Neuronal stem cell (in vitro differentiated cells): Measurements from ENCODE around the gene ATP11C.

Source experiments
- DNase-seq: peaks from one replicate; pipeline ENCODE4 v3.0.0-alpha.2; 2013; ENCODE audit warnings: low spot score
- H2AFZ ChIP-seq: one replicate; pipeline ENCODE4 v1.6.1; 2013; ENCODE audit warnings: mild to moderate bottlenecking, low read length, inconsistent platforms
- H2AK5ac ChIP-seq: 2 replicates; pipeline ENCODE4 v1.6.1; 2013; ENCODE audit warnings: low read depth, mild to moderate bottlenecking, inconsistent platforms, low read length, moderate library complexity, mixed read lengths
- H2BK120ac ChIP-seq: 2 replicates; pipeline ENCODE4 v1.6.1; 2013; ENCODE audit warnings: low read depth, mild to moderate bottlenecking, inconsistent platforms, low read length, moderate library complexity, mixed read lengths
- H2BK12ac ChIP-seq: one replicate; pipeline ENCODE4 v1.6.1; 2013; ENCODE audit warnings: low read length, inconsistent platforms
- H2BK15ac ChIP-seq: 2 replicates; pipeline ENCODE4 v1.6.1; 2013; ENCODE audit warnings: mild to moderate bottlenecking, low read length, inconsistent platforms, mixed read lengths
- H2BK5ac ChIP-seq: one replicate; pipeline ENCODE4 v1.6.1; 2013; ENCODE audit warnings: inconsistent platforms, mild to moderate bottlenecking, low read length, moderate library complexity
- H3K14ac ChIP-seq: one replicate; pipeline ENCODE4 v1.6.1; 2013; ENCODE audit warnings: low read length, inconsistent platforms
- H3K18ac ChIP-seq: 2 replicates; pipeline ENCODE4 v1.6.1; 2013; ENCODE audit warnings: low read length, inconsistent platforms
- H3K23ac ChIP-seq: 2 replicates; pipeline ENCODE4 v1.6.1; 2013; ENCODE audit warnings: low read depth, mild to moderate bottlenecking, mixed read lengths, low read length, inconsistent platforms; ENCODE audit not compliant: poor library complexity
- H3K27ac ChIP-seq: replicated peaks from 3 replicates; pipeline ENCODE4 v1.5.1; 2013; ENCODE audit warnings: low read length, inconsistent platforms
- H3K27me3 ChIP-seq, 3 experiments: 2 replicates each; pipeline ENCODE4 v1.6.1; 2013; ENCODE audit warnings: low read length in 3 of 3, mild to moderate bottlenecking in 2 of 3, inconsistent platforms in 1 of 3, low read depth in 1 of 3, mixed read lengths in 1 of 3, moderate library complexity in 1 of 3; ENCODE audit not compliant: control insufficient read depth in 3 of 3, insufficient read depth in 3 of 3
- H3K36me3 ChIP-seq, 2 donors: replicated peaks in 1 of 2; 2 replicates each; pipeline ENCODE4 v1.6.1; 2013; ENCODE audit warnings: low read length in 2 of 2; ENCODE audit not compliant: control insufficient read depth in 2 of 2, insufficient read depth in 2 of 2
- H3K4ac ChIP-seq: 2 replicates; pipeline ENCODE4 v1.6.1; 2013; ENCODE audit warnings: inconsistent platforms, mild to moderate bottlenecking, low read length, moderate library complexity
- H3K4me1 ChIP-seq, 2 donors: 1 replicate in 1 of 2; 2 replicates in 1 of 2; pipeline ENCODE4 v1.6.1; 2013; ENCODE audit warnings: low read length in 2 of 2, low read depth in 1 of 2; ENCODE audit not compliant: control insufficient read depth in 2 of 2, insufficient read depth in 1 of 2
- H3K4me2 ChIP-seq: one replicate; pipeline ENCODE4 v1.6.1; 2013; ENCODE audit warnings: mild to moderate bottlenecking, low read length, inconsistent platforms; ENCODE audit not compliant: insufficient read depth, poor library complexity, severe bottlenecking
- H3K4me3 ChIP-seq, 2 donors: 2 replicates each; pipeline ENCODE4 v1.5.1; 2013; ENCODE audit warnings: low read length in 2 of 2, mild to moderate bottlenecking in 2 of 2, inconsistent platforms in 1 of 2, moderate library complexity in 1 of 2
- H3K79me1 ChIP-seq: one replicate; pipeline ENCODE4 v1.6.1; 2013; ENCODE audit warnings: low read depth, mild to moderate bottlenecking, inconsistent platforms, low read length, moderate library complexity
- H3K9ac ChIP-seq: one replicate; pipeline ENCODE4 v1.6.1; 2013; ENCODE audit warnings: mild to moderate bottlenecking, low read depth, low read length, inconsistent platforms; ENCODE audit not compliant: poor library complexity
- H3K9me3 ChIP-seq, 2 donors: replicated peaks in 1 of 2; 2 replicates each; pipeline versions ENCODE3 to v1.6.1; 2013; ENCODE audit warnings: low read length in 2 of 2, mild to moderate bottlenecking in 2 of 2, inconsistent platforms in 1 of 2, low read depth in 1 of 2, mixed read lengths in 1 of 2, moderate library complexity in 1 of 2; ENCODE audit not compliant: control insufficient read depth in 2 of 2, insufficient read depth in 1 of 2
- H4K8ac ChIP-seq: one replicate; pipeline ENCODE4 v1.6.1; 2013; ENCODE audit warnings: low read depth, mild to moderate bottlenecking, inconsistent platforms, low read length, moderate library complexity
- H4K91ac ChIP-seq: one replicate; pipeline ENCODE4 v1.6.1; 2013; ENCODE audit warnings: low read length, low read depth, mild to moderate bottlenecking, inconsistent platforms; ENCODE audit not compliant: poor library complexity
- WGBS, 2 donors: extraction: QIAGEN DNeasy Blood & Tissue Kit; methylation state at CpG; one replicate each; pipeline ENCODE4 v1.1.7; 2013; ENCODE audit warnings: missing lambda C conversion rate in 2 of 2, mixed read lengths in 1 of 2; ENCODE audit not compliant: insufficient read length in 2 of 2, insufficient replicate concordance in 1 of 2; ENCODE audit errors: extremely low coverage in 2 of 2; 5-methylcytosine and 5-hydroxymethylcytosine counted together

ATP11C gene

GRCh38 chrX:139949703-139950102, 16.9 kb upstream of the ATP11C start:
- H4K91ac ChIP-seq: no peak overlapping the region
- no peak overlapping the region for H3K4ac ChIP-seq
- H3K9me3 ChIP-seq: no peaks in the 10 kb centered on the region
- no peak overlapping the region for H2AFZ ChIP-seq
- H2BK15ac ChIP-seq: no peak overlapping the region
- no peak overlapping the region for H3K23ac ChIP-seq
- H3K18ac ChIP-seq: no peak overlapping the region
- H3K79me1 ChIP-seq: no peaks in the 10 kb centered on the region
- H2BK12ac ChIP-seq: no peak overlapping the region
- H3K36me3 ChIP-seq: no peaks in the 10 kb centered on the region
- no peak overlapping the region for H4K8ac ChIP-seq
- WGBS, 2 donors: no CpG with 5 or more reads among the region's 3 CpGs
- no peak overlapping the region for H2AK5ac ChIP-seq
- no peak overlapping the region for H2BK120ac ChIP-seq
- no peaks in the 10 kb centered on the region for H3K27me3 ChIP-seq
- DNase-seq: no peak
- no peak overlapping the region for H2BK5ac ChIP-seq
- H3K14ac ChIP-seq: no peak overlapping the region
- no peak overlapping the region for H3K4me3 ChIP-seq
- H3K27ac ChIP-seq: no peak overlapping the region
- no peak overlapping the region for H3K9ac ChIP-seq
- no peaks in the 10 kb centered on the region for H3K4me1 ChIP-seq
- H3K4me2 ChIP-seq: no peak overlapping the region

- H3K27me3 ChIP-seq: no peaks in the 10 kb centered on the region
- no peak overlapping the region for H2AFZ ChIP-seq
- no peak overlapping the region for H3K14ac ChIP-seq
- H3K36me3 ChIP-seq: no peaks in the 10 kb centered on the region
- H2BK5ac ChIP-seq: no peak overlapping the region
- H4K8ac ChIP-seq: no peak overlapping the region
- H3K9me3 ChIP-seq: no peaks in the 10 kb centered on the region
- no peak overlapping the region for H3K18ac ChIP-seq
- H2AK5ac ChIP-seq: no peak overlapping the region
- H3K4me1 ChIP-seq: no peaks in the 10 kb centered on the region
- H3K23ac ChIP-seq: no peak overlapping the region
- no peak overlapping the region for H3K4ac ChIP-seq
- no peaks in the 10 kb centered on the region for H3K79me1 ChIP-seq
- no peak overlapping the region for H2BK12ac ChIP-seq
- H3K27ac ChIP-seq: no peak overlapping the region
- H3K4me2 ChIP-seq: no peak overlapping the region
- no CpG with 5 or more reads among the region's 3 CpGs for WGBS, 2 donors
- DNase-seq: no peak
- no peak overlapping the region for H3K9ac ChIP-seq
- no peak overlapping the region for H2BK15ac ChIP-seq
- H3K4me3 ChIP-seq: no peak overlapping the region
- H4K91ac ChIP-seq: no peak overlapping the region
- no peak overlapping the region for H2BK120ac ChIP-seq
Measured at GRCh38 chrX:139945075-139945474, 12.2 kb upstream of the ATP11C start.

- H4K91ac ChIP-seq: no peak overlapping the region
- H2BK120ac ChIP-seq: no peak overlapping the region
- H3K4me3 ChIP-seq: no peak overlapping the region
- no peak overlapping the region for H2AFZ ChIP-seq
- H3K79me1 ChIP-seq: peaks cover 1% of the 10 kb centered on the region
- H2BK12ac ChIP-seq: no peak overlapping the region
- H3K27ac ChIP-seq: no peak overlapping the region
- no peaks in the 10 kb centered on the region for H3K36me3 ChIP-seq
- no peak overlapping the region for H2BK15ac ChIP-seq
- H3K9me3 ChIP-seq: no peaks in the 10 kb centered on the region
- H3K18ac ChIP-seq: no peak overlapping the region
- H2AK5ac ChIP-seq: no peak overlapping the region
- no peak overlapping the region for H3K23ac ChIP-seq
- no peak overlapping the region for H3K9ac ChIP-seq
- no peak overlapping the region for H3K4ac ChIP-seq
- peaks cover 0 to 4% of the 10 kb centered on the region in 2 donors for H3K4me1 ChIP-seq
- no peak overlapping the region for H2BK5ac ChIP-seq
- no peak overlapping the region for H3K14ac ChIP-seq
- H3K27me3 ChIP-seq: no peaks in the 10 kb centered on the region
- no peak overlapping the region for H3K4me2 ChIP-seq
- DNase-seq: no peak
- no peak overlapping the region for H4K8ac ChIP-seq
Measured at GRCh38 chrX:139936259-139936658, 3.4 kb upstream of the ATP11C start.

GRCh38 chrX:139933904-139934303, 1.1 kb upstream of the ATP11C start:
- H3K27me3 ChIP-seq: no peaks in the 10 kb centered on the region
- H3K36me3 ChIP-seq: no peaks in the 10 kb centered on the region
- H3K9me3 ChIP-seq: no peaks in the 10 kb centered on the region
- H3K79me1 ChIP-seq: peaks cover 1% of the 10 kb centered on the region
- no peak overlapping the region for H2BK12ac ChIP-seq
- no peak overlapping the region for H4K8ac ChIP-seq
- no peak overlapping the region for H3K18ac ChIP-seq
- no peak for DNase-seq
- no peak overlapping the region for H2AK5ac ChIP-seq
- H3K23ac ChIP-seq: no peak overlapping the region
- no peak overlapping the region for H3K9ac ChIP-seq
- H3K4me2 ChIP-seq: no peak overlapping the region
- no peak overlapping the region for H3K14ac ChIP-seq
- H4K91ac ChIP-seq: no peak overlapping the region
- peak overlapping the region; percentile 97 for H2AFZ ChIP-seq
- H2BK15ac ChIP-seq: no peak overlapping the region
- peaks cover 4 to 5% of the 10 kb centered on the region in 2 donors for H3K4me1 ChIP-seq
- H3K4me3 ChIP-seq: peak overlapping the region in 1 of 2 donors; percentile 69
- H2BK5ac ChIP-seq: no peak overlapping the region
- no peak overlapping the region for H3K4ac ChIP-seq
- no peak overlapping the region for H2BK120ac ChIP-seq
- no peak overlapping the region for H3K27ac ChIP-seq
- no CpG with 5 or more reads among the region's 15 CpGs for WGBS, 2 donors
